NCI-H524 treated with DMSO at 0.1 percent for 48 hours (cell line): ENCODE results near the gene SMIM36.
"Not testable (repeated sequence)": the region's sequence is repeated elsewhere in the genome, so short reads cannot be mapped to it uniquely, and the experiment has no call there.

Experiments
- DNase-seq: peaks from one replicate; lab custom pipeline; 2025; lab: John Stamatoyannopoulos, UW

SMIM36 gene

GRCh38 chr17:55454906-55455474 is 56.3 kb downstream of the SMIM36 start:
- DNase-seq: no peak

DNA sequence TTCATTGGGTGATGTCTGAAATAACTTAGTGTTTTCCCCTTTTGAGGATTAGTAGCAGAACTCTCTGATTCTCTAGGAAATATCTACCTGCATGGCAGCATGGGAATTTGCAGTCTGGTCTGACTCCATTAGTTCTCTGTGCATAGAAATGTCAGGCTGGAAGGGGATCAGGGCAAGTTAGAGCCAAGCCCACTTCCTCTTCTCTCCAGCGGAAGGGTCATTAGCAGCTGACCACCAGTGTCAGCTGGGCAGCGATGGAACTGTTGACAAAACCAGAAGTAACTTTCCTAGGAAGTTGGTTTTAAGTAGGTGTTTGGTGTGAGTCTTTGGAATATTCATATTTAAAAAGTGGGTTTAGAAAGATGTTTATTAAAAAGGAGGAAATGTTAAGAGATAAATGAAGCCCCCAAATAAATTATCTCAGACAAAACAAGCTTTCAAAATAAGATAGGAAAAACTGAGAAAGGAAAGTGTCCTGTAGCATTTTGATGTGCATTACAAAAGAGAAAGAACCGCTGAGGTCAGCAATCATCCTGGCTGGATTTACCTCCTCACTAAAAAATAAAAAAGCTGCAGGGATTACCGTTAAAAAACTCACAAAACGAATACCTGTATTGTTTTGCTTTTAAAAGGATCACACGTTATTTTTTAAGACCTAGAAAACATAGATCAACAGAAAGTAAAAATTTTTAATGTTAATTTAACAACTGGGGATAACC is 57.3 kb downstream of the SMIM36 start:
- DNase-seq: no peak

DNA sequence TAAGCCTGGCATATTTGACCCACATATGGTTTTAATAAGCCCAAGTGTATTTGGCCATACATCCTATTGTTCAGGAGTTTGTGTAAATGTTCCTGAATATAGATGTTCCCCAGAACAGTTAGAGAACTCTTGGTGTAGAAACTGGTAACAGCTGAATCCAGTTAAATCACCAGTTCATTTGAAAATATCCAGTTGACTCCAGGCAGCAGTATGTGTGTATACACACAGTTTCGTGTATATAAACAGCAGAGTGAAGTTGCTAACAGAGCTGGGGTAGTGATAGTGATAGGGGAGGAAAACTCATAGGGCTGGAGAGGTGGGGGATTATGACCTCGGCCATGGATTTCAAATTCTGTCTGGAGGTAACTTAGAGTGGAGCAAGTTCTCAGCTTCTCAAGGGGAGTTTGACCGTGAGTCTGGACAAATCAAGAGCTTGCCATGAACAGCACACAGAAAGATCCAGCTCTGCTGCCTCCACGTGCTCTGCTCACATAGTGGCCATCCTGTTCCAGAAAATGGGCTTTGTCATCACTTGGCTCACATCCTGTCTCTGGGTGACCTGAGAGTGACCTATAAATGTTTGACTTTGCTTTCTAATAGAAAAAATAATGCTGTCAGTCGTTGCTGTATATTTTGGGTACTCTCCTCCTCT is 59.0 kb downstream of the SMIM36 start:
- DNase-seq: no peak

DNA sequence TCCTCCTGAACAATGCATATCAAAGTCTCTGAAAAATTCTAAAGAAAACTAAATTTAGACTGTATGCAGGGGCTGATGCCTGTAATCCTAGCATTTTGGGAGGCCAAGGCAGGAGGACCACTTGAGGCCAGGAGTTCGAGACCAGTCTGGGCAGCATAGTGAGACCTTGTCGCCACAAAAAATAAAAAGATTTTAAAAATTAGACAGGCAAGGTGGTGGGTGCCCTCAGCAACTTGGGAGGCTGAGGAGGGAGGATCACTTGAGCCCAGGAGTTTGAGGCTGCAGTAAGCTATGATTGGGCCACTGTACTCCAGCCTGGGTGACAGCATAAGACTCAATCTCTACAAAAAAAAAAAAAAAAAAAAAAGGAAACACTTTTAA is 59.5 kb downstream of the SMIM36 start:
- no peak for DNase-seq

GRCh38 chr17:55451203-55451641 is 60.0 kb downstream of the SMIM36 start:
- DNase-seq: no peak

- DNase-seq: no peak
Observed at GRCh38 chr17:55450232-55450825, 60.9 kb downstream of the SMIM36 start.

DNA sequence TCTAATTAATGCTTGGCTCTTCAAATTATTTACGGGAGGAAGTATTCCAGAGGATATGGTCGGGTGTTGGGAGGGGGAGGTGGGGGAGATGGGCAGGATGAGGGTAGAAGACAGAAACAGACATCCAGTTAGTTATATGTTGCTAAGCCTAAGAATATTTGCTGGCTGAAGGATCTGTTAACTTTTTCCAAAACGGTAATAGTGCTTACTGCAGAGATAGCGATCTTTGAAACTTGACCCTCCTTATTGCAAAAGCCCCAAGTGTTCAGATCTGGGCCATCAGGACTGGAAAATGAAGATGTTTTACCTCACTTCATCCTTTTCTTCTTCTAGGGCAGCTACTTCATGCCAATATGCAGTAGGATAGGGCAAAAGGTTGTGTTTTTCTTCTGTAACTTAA is 62.6 kb downstream of the SMIM36 start:
- DNase-seq: no peak

GRCh38 chr17:55446581-55447205 is 64.6 kb downstream of the SMIM36 start:
- DNase-seq: no peak

DNA sequence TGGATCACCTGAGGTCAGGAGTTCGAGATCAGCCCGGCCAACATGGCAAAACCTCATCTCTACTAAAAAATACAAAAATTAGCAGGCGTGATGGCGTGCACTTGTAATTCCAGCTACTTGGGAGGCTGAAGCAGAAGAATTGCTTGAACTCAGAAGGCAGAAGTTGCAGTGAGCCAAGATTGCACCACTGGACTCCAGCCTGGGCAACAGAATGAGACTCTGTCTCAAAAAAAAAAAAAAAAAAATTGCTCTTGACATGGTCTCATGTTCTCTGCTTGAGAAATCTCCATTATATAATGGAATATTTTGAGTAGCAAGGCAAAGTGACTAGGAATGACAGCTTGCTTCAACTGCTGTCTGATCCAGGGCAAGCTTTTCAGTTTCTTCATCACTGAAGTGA is 65.2 kb downstream of the SMIM36 start:
- DNase-seq: not testable (repeated sequence)

DNA sequence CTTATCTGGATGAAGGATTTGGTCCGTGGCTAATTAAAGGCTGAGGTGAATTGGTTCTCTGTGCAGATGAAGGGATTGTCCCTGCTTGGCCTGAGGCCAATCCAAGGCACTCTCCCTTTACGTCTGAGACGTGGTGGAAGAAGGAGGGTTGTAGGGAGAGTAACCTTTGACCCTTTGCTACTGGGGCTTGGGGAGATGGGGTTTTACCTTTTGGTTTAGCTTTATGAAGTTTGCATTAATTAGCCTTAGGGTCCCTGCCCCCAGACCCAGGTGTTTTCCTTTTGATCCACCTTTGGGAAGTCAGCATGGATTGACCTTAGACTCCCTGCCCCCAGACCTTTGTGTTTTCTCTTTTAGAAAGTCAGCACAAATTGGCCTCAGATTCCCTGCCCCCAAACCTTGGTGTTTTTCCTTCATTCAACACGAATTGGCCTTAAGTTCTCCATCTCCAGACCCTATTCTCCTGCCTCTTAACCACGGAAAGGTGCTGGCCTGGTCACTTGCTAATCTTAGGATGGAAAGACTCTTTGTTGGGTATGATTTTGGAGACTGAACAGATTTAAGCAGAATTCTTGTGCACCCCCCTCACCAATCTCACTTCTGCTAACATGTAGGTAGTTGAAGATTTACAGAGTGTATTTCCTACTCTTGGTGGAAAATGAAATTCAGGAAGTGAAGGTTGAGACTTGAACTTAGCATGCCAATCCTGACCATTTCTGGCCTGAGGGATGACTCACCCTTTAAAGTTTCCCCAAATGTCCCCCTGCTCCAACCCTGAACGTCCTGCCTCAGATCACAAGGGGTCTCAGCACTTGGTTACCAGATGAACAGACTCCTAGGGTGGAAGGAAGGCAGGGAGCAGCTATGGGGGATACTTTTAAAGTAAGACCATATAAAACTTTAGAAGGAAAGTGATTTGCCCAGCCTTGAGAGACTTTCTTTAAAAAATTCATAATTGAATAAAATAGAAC is 66.5 kb downstream of the SMIM36 start:
- DNase-seq: no peak

- no peak for DNase-seq
Observed at GRCh38 chr17:55443904-55444303, 67.3 kb downstream of the SMIM36 start.

GRCh38 chr17:55442953-55443683 is 68.1 kb downstream of the SMIM36 start:
- DNase-seq: no peak

DNA sequence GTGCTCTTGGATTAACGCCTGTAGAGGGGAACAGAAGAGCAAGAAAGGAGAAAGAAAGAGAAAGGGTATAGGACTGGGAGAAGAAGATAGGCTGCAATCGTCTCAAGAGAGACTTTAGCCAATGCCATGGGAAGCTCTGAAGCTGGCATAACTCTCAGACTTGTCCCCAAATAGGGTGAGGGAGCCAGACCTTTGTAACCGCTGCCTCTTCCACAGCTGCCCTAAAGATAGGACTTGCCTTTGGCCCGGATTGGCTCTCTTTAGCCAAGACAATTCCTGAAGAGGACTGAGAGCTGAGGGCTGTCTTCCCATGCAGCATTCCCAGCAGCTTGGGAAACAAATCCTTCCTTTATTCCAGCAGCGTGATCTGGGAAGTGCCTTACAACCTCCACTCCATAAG is 68.8 kb downstream of the SMIM36 start:
- DNase-seq: no peak

DNA sequence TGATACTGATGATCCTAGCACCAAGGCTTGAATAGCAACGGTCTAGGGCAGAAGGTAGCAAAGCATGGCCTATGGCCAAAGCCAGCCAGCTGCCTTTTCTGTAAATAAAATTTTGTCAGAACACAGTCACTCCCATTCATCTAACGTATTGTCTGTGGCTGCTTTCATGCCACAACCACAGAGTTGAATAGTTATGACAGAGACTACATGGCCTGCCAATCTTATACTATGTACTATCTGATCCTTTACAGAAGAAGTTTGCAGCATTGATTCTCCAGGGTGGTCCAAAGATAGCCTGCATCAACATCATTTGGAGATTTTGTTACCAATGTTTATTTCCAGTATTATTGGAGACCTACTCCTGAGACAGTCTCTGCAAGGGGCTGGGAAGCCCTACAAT is 69.7 kb downstream of the SMIM36 start:
- no peak for DNase-seq

GRCh38 chr17:55440391-55440790 is 70.9 kb downstream of the SMIM36 start:
- peak; percentile 97 for DNase-seq

DNA sequence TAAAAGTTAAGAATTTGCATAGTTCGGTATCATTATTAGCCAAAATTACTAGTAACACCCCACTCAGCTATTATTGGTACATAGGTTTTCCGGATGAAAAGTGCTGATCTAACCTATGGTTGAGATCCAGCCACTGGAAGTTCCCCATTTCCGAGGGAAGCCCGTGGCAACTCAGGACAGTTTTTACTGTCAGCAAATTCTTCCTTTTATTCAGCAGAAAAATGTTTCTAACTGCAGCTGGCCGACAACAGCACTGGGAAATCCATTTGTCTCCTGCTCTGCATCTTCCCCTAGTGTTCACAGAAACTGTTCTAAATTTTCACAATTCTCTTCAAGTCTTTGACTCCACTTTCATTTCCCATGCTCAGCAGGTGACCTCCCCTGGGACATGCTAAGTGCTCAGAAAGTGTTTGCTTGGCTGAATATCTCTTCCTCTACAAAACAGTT is 74.1 kb downstream of the SMIM36 start:
- no peak for DNase-seq

GRCh38 chr17:55436224-55437158 is 74.8 kb downstream of the SMIM36 start:
- no peak for DNase-seq

GRCh38 chr17:55435408-55435807 is 75.8 kb downstream of the SMIM36 start:
- DNase-seq: peak; percentile 77

- DNase-seq: peak; percentile 37
Observed at GRCh38 chr17:55434721-55435120, 76.5 kb downstream of the SMIM36 start.
